ENCODE data around the gene TTC28. TPM values are rescaled to one million over a fixed set of nuclear protein-coding genes. Genes with fewer than 3 reads are reported as not detected.

Gene TTC28
- total and polyA plus RNA-seq, 2 donors (not counting 3 experiments of a cell fraction or from before 2014, with no cell fraction given): 16.5 to 51.1 TPM

GRCh38 chr22:27997538-27997937, 682.1 kb downstream of the TTC28 start:
- DNase-seq (ENCODE audit: low read depth, low spot score): no peak
- H4K20me1 ChIP-seq (replicated peaks; ENCODE audit: control insufficient read depth, extremely low read depth, insufficient read depth, low read length): no peaks in the 10 kb centered on the region
- no TSS peak for BruUV-seq (replicated peaks)
- H3K36me3 ChIP-seq (ENCODE audit: control insufficient read depth in 2 of 2, extremely low read depth in 1 of 2, insufficient read depth in 2 of 2, low read length in 2 of 2): peaks cover 0 to 13% of the 10 kb centered on the region in 2 experiments
- H3K27ac ChIP-seq (ENCODE audit: insufficient read depth, low read depth, low read length): no peak overlapping the region
- ChIA-PET CTCF (interaction anchor here (0.8 kb wide), 1 partner anchor 12 kb away, joined by 3 read pairs; no protein-coding TSS in a partner anchor), POLR2A (no interaction called here)
- H3K9ac ChIP-seq (replicated peaks; ENCODE audit: extremely low read depth, insufficient read depth, low read length): no peak overlapping the region
- no peaks in the 10 kb centered on the region for H3K9me1 ChIP-seq (replicated peaks; ENCODE audit: control insufficient read depth, extremely low read depth, insufficient read depth, low read length)
- no peaks in the 10 kb centered on the region for H3K9me3 ChIP-seq (replicated peaks; ENCODE audit: control insufficient read depth, insufficient read depth, low read length)
- H3K4me1 ChIP-seq (ENCODE audit: control insufficient read depth, extremely low read depth, insufficient read depth, low read length): no peaks in the 10 kb centered on the region
- no peak overlapping the region for H2AFZ ChIP-seq (ENCODE audit: low read depth, low read length)
- H3K4me2 ChIP-seq (ENCODE audit: insufficient read depth, low read length): no peak overlapping the region
- FAIRE-seq: no peak
- no peak overlapping the region for H3K4me3 ChIP-seq (replicated peaks in 1 of 3; ENCODE audit: insufficient read depth in 1 of 3, low read depth in 1 of 3, low read length in 3 of 3)
- intact Hi-C loops (cut with micrococcal nuclease) (no loop called here), dilution Hi-C loops (cut with MboI; ENCODE audit: extremely low pct_ligation_motif_present, low sequenced_read_pairs) (no loop called here)
- no peaks in the 10 kb centered on the region for H3K79me2 ChIP-seq (ENCODE audit: control insufficient read depth, insufficient read depth, low read length)
- TF ChIP-seq MYC (IDR thresholded peaks at IDR 0.05; ENCODE audit: low read depth, low read length): no peak
- TF ChIP-seq EZH2 (IDR thresholded peaks at IDR 0.05; ENCODE audit: borderline replicate concordance, low read depth, low read length, severe bottlenecking): no peak
- no peak for TF ChIP-seq POLR2A (IDR thresholded peaks at IDR 0.05; ENCODE audit: low read depth, low read length)
- TF ChIP-seq POLR2AphosphoS5 (IDR thresholded peaks at IDR 0.05; ENCODE audit: insufficient read depth, low read depth, low read length): no peak
- no peak for TF ChIP-seq GATA2 (IDR thresholded peaks at IDR 0.05; ENCODE audit: insufficient read depth, insufficient read length, low read depth, low read length)
- no peak for TF ChIP-seq JUN (IDR thresholded peaks at IDR 0.05; ENCODE audit: borderline replicate concordance, insufficient read depth, insufficient read length, low read depth)
- no peak for TF ChIP-seq MAX (IDR thresholded peaks at IDR 0.05; ENCODE audit: insufficient read depth, insufficient read length)
- no peak for TF ChIP-seq CTCF (IDR thresholded peaks at IDR 0.05; ENCODE audit: extremely low read depth in 1 of 2, insufficient read depth in 1 of 2, low read depth in 1 of 2, low read length in 2 of 2)
- TF ChIP-seq FOS (IDR thresholded peaks at IDR 0.05; ENCODE audit: borderline replicate concordance, insufficient read depth, low read length): no peak
- no peaks in the 10 kb centered on the region for H3K27me3 ChIP-seq (ENCODE audit: control insufficient read depth in 2 of 2, insufficient read depth in 2 of 2, low read length in 2 of 2)

Measured in endothelial cell of umbilical vein (primary cell).